H1 (cell line): ENCODE measurements around the gene NCAPD2. TPM values are rescaled to one million over a fixed set of nuclear protein-coding genes. Genes with fewer than 3 reads are reported as not detected.

ENCODE experiments used
- CTCF ChIA-PET: fragments of 300-600 bp; sonication (Branson Sonifier 250); formaldehyde crosslinking; loops from one replicate; lab custom pipeline; 2021; ENCODE audit not compliant: partially characterized antibody; lab: Charles Lee
- POLR2A ChIA-PET: fragments of 300-600 bp; sonication (Branson Sonifier 250); formaldehyde crosslinking; loops from one replicate; lab custom pipeline; 2021; ENCODE audit warnings: inconsistent platforms; ENCODE audit not compliant: partially characterized antibody; lab: Charles Lee
- DNase-seq, 2 experiments: peaks; one replicate each; pipeline versions ENCODE4 v3.0.0 to v3.0.0-alpha.2; 2010 to 2022; ENCODE audit warnings: low spot score in 2 of 2, low read depth in 1 of 2, mixed read lengths in 1 of 2
- FAIRE-seq: peaks from 2 replicates; lab custom pipeline; 2011; peaks lifted over from hg19 to GRCh38; lab: Jason Lieb, UNC
- H2AFZ ChIP-seq: 2 replicates; pipeline ENCODE4 v1.8.1; 2012; ENCODE audit warnings: low read length, inconsistent platforms
- H2AK5ac ChIP-seq: 2 replicates; pipeline ENCODE4 v1.6.1; 2013; ENCODE audit warnings: low read depth, low read length
- H2BK120ac ChIP-seq: replicated peaks from 2 replicates; pipeline ENCODE3; 2013; ENCODE audit warnings: low read depth, low read length, inconsistent platforms
- H2BK12ac ChIP-seq: 2 replicates; pipeline ENCODE4 v1.6.1; 2013; ENCODE audit warnings: low read depth, low read length
- H2BK15ac ChIP-seq: 2 replicates; pipeline ENCODE4 v1.6.1; 2013; ENCODE audit warnings: low read length
- H2BK20ac ChIP-seq: 2 replicates; pipeline ENCODE4 v1.6.1; 2013; ENCODE audit warnings: low read length
- H2BK5ac ChIP-seq: 2 replicates; pipeline ENCODE4 v1.6.1; 2013; ENCODE audit warnings: low read depth, low read length
- H3K14ac ChIP-seq: 2 replicates; pipeline ENCODE4 v1.6.1; 2013; ENCODE audit warnings: inconsistent platforms; ENCODE audit not compliant: insufficient read length
- H3K18ac ChIP-seq: 2 replicates; pipeline ENCODE4 v1.6.1; 2013; ENCODE audit warnings: low read length; ENCODE audit errors: extremely low read depth
- H3K23ac ChIP-seq: 2 replicates; pipeline ENCODE4 v1.6.1; 2013; ENCODE audit warnings: inconsistent platforms; ENCODE audit not compliant: insufficient read length
- H3K23me2 ChIP-seq: 2 replicates; pipeline ENCODE4 v1.6.1; 2013; ENCODE audit warnings: low read depth, low read length
- H3K27ac ChIP-seq: 2 replicates; pipeline ENCODE4 v1.6.1; 2011; ENCODE audit warnings: low read depth, low read length, inconsistent platforms
- H3K27me3 ChIP-seq, 4 experiments: replicated peaks in 1 of 4; 1 replicate in 1 of 4; 2 replicates in 3 of 4; pipeline versions ENCODE4 v1.6.1 to v1.8.1; 2011 to 2013; ENCODE audit warnings: low read length in 3 of 4, mild to moderate bottlenecking in 3 of 4, inconsistent platforms in 2 of 4, mixed read lengths in 2 of 4, moderate library complexity in 1 of 4; ENCODE audit not compliant: control insufficient read depth in 3 of 4, insufficient read depth in 3 of 4; ENCODE audit errors: extremely low read depth in 1 of 4
- H3K36me3 ChIP-seq, 4 experiments: 2 replicates each; pipeline versions ENCODE4 v1.6.1 to v1.8.1; 2011 to 2013; ENCODE audit warnings: mild to moderate bottlenecking in 4 of 4, low read length in 3 of 4, moderate library complexity in 2 of 4, control low read depth in 1 of 4, inconsistent platforms in 1 of 4; ENCODE audit not compliant: insufficient read depth in 4 of 4, control insufficient read depth in 2 of 4
- H3K4ac ChIP-seq: replicated peaks from 2 replicates; pipeline ENCODE3; 2013; ENCODE audit warnings: low read length, low read depth, mixed read lengths, inconsistent platforms; ENCODE audit not compliant: insufficient read length
- H3K4me1 ChIP-seq, 4 experiments: replicated peaks in 1 of 4; 1 replicate in 1 of 4; 2 replicates in 3 of 4; pipeline versions ENCODE4 v1.6.1 to v1.8.1; 2011 to 2013; ENCODE audit warnings: low read length in 3 of 4, inconsistent platforms in 2 of 4, mixed read lengths in 1 of 4; ENCODE audit not compliant: insufficient read depth in 4 of 4, control insufficient read depth in 3 of 4
- H3K4me2 ChIP-seq, 2 experiments: 2 replicates each; pipeline versions ENCODE4 v1.6.1 to v1.8.1; 2011 to 2013; ENCODE audit warnings: low read depth in 2 of 2, low read length in 2 of 2, control low read depth in 1 of 2, inconsistent platforms in 1 of 2, mild to moderate bottlenecking in 1 of 2; ENCODE audit not compliant: insufficient read depth in 1 of 2
- H3K4me3 ChIP-seq, 4 experiments: fragments of 200-600, 300-600 bp in 1 of 4; sonication (generic), shearing (Covaris generic), sonication (Bioruptor Twin) in 1 of 4; 2 replicates each; pipeline versions ENCODE4 v1.5.1 to v1.8.1; 2011 to 2016; ENCODE audit warnings: low read length in 4 of 4, low read depth in 3 of 4, control low read depth in 2 of 4, inconsistent platforms in 2 of 4, mild to moderate bottlenecking in 2 of 4, mixed read lengths in 1 of 4, moderate library complexity in 1 of 4; ENCODE audit not compliant: insufficient read depth in 2 of 4; ENCODE audit errors: extremely low read depth in 1 of 4
- H3K56ac ChIP-seq: replicated peaks from 2 replicates; pipeline ENCODE3; 2013; ENCODE audit warnings: low read depth, mild to moderate bottlenecking, mixed read lengths, low read length, inconsistent platforms; ENCODE audit not compliant: insufficient read length
- H3K79me1 ChIP-seq: 2 replicates; pipeline ENCODE4 v1.6.1; 2013; ENCODE audit warnings: low read depth, low read length, control low read depth
- H3K79me2 ChIP-seq, 2 experiments: 2 replicates each; pipeline versions ENCODE4 v1.6.1 to v1.8.1; 2012 to 2013; ENCODE audit warnings: low read length in 2 of 2, mild to moderate bottlenecking in 2 of 2, inconsistent platforms in 1 of 2; ENCODE audit not compliant: insufficient read depth in 2 of 2, control insufficient read depth in 1 of 2
- H3K9ac ChIP-seq, 4 experiments: replicated peaks in 1 of 4; 1 replicate in 1 of 4; 2 replicates in 3 of 4; pipeline versions ENCODE4 v1.6.1 to v1.8.1; 2011 to 2013; ENCODE audit warnings: low read depth in 3 of 4, low read length in 3 of 4, control low read depth in 2 of 4, mild to moderate bottlenecking in 2 of 4, moderate library complexity in 2 of 4, inconsistent platforms in 1 of 4; ENCODE audit errors: extremely low read depth in 1 of 4
- H3K9me3 ChIP-seq, 2 experiments: 2 replicates each; pipeline versions ENCODE4 v1.6.1 to v1.8.1; 2012 to 2013; ENCODE audit warnings: mild to moderate bottlenecking in 2 of 2, moderate library complexity in 2 of 2, control low read depth in 1 of 2, inconsistent platforms in 1 of 2, low read depth in 1 of 2, low read length in 1 of 2, mixed read lengths in 1 of 2; ENCODE audit not compliant: insufficient read depth in 2 of 2
- H4K20me1 ChIP-seq, 2 experiments: replicated peaks in 1 of 2; 2 replicates each; pipeline versions ENCODE3 to v1.8.1; 2011 to 2013; ENCODE audit warnings: inconsistent platforms in 2 of 2, low read length in 2 of 2, mild to moderate bottlenecking in 1 of 2; ENCODE audit not compliant: insufficient read depth in 2 of 2, control insufficient read depth in 1 of 2
- H4K5ac ChIP-seq: 2 replicates; pipeline ENCODE4 v1.6.1; 2013; ENCODE audit warnings: low read length, low read depth, mixed read lengths, inconsistent platforms; ENCODE audit not compliant: insufficient read length
- H4K8ac ChIP-seq: 2 replicates; pipeline ENCODE4 v1.8.0; 2013; ENCODE audit warnings: mild to moderate bottlenecking, moderate library complexity, low read length, inconsistent platforms; ENCODE audit not compliant: insufficient read depth; ENCODE audit errors: extremely low read depth
- H4K91ac ChIP-seq: replicated peaks from 2 replicates; pipeline ENCODE3; 2013; ENCODE audit warnings: low read length, mixed read lengths, inconsistent platforms; ENCODE audit not compliant: insufficient read length
- CTBP2 ChIP-seq: IDR thresholded peaks from 2 replicates; pipeline ENCODE4 v1.7.0; 2011; ENCODE audit warnings: borderline replicate concordance, mild to moderate bottlenecking, moderate library complexity, mixed read lengths, low read length; ENCODE audit not compliant: insufficient read depth, insufficient read length
- JUND ChIP-seq: IDR thresholded peaks from 2 replicates; pipeline ENCODE4 v1.6.1; 2011; ENCODE audit warnings: mild to moderate bottlenecking, improper control_type of control experiment, low read length
- WGBS, 2 experiments: shearing (Covaris generic) in 1 of 2; methylation state at CpG; one replicate each; pipeline versions ENCODE4 v1.1.6 to v1.1.7; 2013 to 2015; ENCODE audit warnings: low lambda C conversion rate in 2 of 2, mixed read lengths in 2 of 2, inconsistent platforms in 1 of 2, low coverage in 1 of 2, missing lambda C conversion rate in 1 of 2; ENCODE audit not compliant: insufficient replicate concordance in 2 of 2, insufficient coverage in 1 of 2, insufficient read length in 1 of 2; ENCODE audit errors: extremely low coverage in 1 of 2, missing lambda C conversion rate in 1 of 2; 5-methylcytosine and 5-hydroxymethylcytosine counted together
- polyA plus RNA-seq, 7 experiments: library from polyadenylated mRNA; depleted of rRNA in 3 of 7; stranded (reverse) in 5 of 7; unstranded in 2 of 7; fragments of >200 nt in 5 of 7; fragments of 200-250 nt in 2 of 7; gene quantifications; 1 replicate in 5 of 7; 2 replicates in 1 of 7; 4 replicates in 1 of 7; pipeline versions ENCODE4 v1.2.1 to v1.2.3, GENCODE V29; 2011 to 2013; ENCODE audit warnings: missing spikeins in 2 of 7, mixed read lengths in 2 of 7
- total RNA-seq: library from RNA; stranded (reverse); fragmentation: NEBNext Ultra II Directional; extraction: Animal tissue kit (Norgen Biotek cat#: 25700); gene quantifications from 2 replicates; pipeline ENCODE4 v1.2.1, GENCODE V29; 2021

The NCAPD2 gene
- total and polyA plus RNA-seq, 2 of the 8 experiments (the other 6 are each of a cell fraction or from before 2014, with no cell fraction given) = 55.8 to 132 TPM

DNA sequence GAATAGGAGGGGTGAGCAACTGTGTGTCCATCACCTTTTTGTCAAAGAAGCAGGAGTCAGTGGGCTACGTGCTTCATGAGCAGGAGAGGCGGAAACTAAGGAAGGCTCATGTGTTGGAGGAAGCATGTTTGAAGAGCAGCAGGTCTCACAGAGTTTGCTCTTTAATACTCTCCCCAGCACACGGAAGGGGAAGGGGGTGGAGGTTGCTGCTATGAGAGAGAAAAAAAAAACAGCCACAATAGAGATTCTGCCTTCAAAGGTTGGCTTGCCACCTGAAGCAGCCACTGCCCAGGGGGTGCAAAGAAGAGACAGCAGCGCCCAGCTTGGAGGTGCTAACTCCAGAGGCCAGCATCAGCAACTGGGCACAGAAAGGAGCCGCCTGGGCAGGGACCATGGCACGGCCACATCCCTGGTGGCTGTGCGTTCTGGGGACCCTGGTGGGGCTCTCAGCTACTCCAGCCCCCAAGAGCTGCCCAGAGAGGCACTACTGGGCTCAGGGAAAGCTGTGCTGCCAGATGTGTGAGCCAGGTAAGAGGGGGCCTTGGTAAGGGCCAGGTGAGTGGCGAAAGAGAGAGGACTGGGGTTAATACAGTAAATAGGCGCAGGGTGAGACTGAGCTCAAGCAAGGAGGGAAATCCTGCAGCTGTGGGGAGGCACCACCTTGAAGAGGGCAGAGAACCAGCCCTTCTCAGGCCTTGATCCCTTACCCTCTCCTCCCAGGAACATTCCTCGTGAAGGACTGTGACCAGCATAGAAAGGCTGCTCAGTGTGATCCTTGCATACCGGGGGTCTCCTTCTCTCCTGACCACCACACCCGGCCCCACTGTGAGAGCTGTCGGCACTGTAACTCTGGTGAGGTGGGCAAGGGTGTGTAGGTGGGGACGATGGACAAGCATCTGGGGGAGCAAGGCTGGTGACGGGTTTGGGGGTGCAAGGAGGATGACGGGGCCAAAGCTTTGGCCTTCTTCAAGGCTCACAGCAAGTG lies 48.9 kb upstream of the NCAPD2 start, which contains the start of gene CD27:
Gene CD27, plus strand, starts transcription at position 252 of the 985 bp plus-strand sequence. Its CDS starts 141 bp downstream, at position 393.
- Histone ChIP-seq H4K5ac (no peak within 1 kb of the TSS), H4K91ac (no peak within 1 kb of the TSS), H2BK5ac (no peak within 1 kb of the TSS), H3K4me2 (no peak within 1 kb of the TSS), H3K9ac (no peak within 1 kb of the TSS), H3K23ac (no peak within 1 kb of the TSS), H3K27me3 (no peaks in the 10 kb centered on the region), H2BK120ac (no peak within 1 kb of the TSS), H2BK12ac (peak within 1 kb of the TSS; percentile 51; the same call in 1 of the 2 replicates), H3K23me2 (no peaks in the 10 kb centered on the region), H3K14ac (no peak within 1 kb of the TSS), H4K20me1 (no peaks in the 10 kb centered on the region), H3K4ac (no peak within 1 kb of the TSS), H2BK20ac (no peak within 1 kb of the TSS), H3K79me2 (no peaks in the 10 kb centered on the region), H3K9me3 (no peaks in the 10 kb centered on the region), H2AK5ac (no peak within 1 kb of the TSS), H3K79me1 (no peaks in the 10 kb centered on the region), H3K4me3 (no peak within 1 kb of the TSS), H3K27ac (no peak within 1 kb of the TSS), H2BK15ac (no peak within 1 kb of the TSS), H3K36me3 (no peaks in the 10 kb centered on the region), H3K56ac (no peak within 1 kb of the TSS), H3K18ac (no peak within 1 kb of the TSS), H2AFZ (no peak within 1 kb of the TSS), H4K8ac (no peak within 1 kb of the TSS), H3K4me1 (peaks cover 0 to 2% (median 2%) of the 10 kb centered on the region in 4 experiments; a peak in 5 of 7 replicates)
- DNase-seq (no peak), FAIRE-seq (no peak)
- TF ChIP-seq JUND = no peak
- TF ChIP-seq CTBP2 = no peak
- POLR2A ChIA-PET = interaction anchor here (0.7 to 4.2 kb wide), 8 partner anchors 7 to 108 kb away, joined by 3 to 22 read pairs (median 5); partner anchors contain the start of genes TAPBPL and VAMP1
- CTCF ChIA-PET = interaction anchor here (0.8 to 5.1 kb wide), 8 partner anchors 11 to 60 kb away, joined by 3 to 42 read pairs (median 6); no protein-coding TSS in a partner anchor
- 87% methylated on average over 16 of the region's 16 CpGs; no CpG with 5 or more reads in 1 of the 2 experiments for WGBS, 2 experiments
